Measurements from ENCODE around the gene SP7.
"Not testable (repeated sequence)": the region's sequence is repeated elsewhere in the genome, so short reads cannot be mapped to it uniquely, and the experiment has no call there.

SP7 gene
- 0 to 0.12 (median 0) reads per million in 9 experiments for total RNA-seq

DNA sequence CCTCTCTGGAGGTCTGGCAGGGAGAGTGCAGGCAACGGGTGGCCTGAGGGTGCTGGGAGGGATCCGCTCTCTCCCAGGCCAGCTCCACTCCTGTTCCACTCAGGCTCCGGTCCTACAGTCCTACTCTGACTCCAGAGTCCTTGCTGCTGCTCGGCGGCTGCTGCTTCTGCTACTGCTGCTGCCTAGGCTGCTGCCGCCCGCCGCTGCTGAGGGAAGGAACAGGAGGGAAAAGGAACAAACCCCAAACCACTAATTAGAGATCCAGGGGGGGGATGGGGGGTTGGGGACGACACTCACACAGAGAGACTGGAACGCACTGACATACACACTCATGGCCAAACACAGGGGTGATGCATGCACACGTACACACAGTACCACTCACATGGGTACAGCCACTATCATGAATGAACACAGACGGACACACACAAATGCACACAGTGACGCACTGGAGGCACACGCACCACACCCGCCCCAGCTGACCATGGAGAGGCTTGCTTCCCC lies at the start of gene SP7:
Gene SP7, minus strand, starts transcription at position 174 of the 501 bp plus-strand sequence. CDS start 708 bp downstream, outside the sequence.
- Mint-ChIP-seq H3K4me3 (no peak within 1 kb of the TSS), H3K27me3 (peaks cover 37 to 88% of the 10 kb centered on the region in 2 donors), H3K9me3 (no peaks in the 10 kb centered on the region), H3K27ac (peak within 1 kb of the TSS in 1 of 2 donors; percentile 18), H3K4me1 (ENCODE audit: low read depth in 2 of 2) (peaks cover 5 to 12% of the 10 kb centered on the region in 2 donors), H3K36me3 (ENCODE audit: insufficient read depth) (no peaks in the 10 kb centered on the region)
- peak; percentile 17 for ATAC-seq (replicated peaks)
- no peak for DNase-seq

DNA sequence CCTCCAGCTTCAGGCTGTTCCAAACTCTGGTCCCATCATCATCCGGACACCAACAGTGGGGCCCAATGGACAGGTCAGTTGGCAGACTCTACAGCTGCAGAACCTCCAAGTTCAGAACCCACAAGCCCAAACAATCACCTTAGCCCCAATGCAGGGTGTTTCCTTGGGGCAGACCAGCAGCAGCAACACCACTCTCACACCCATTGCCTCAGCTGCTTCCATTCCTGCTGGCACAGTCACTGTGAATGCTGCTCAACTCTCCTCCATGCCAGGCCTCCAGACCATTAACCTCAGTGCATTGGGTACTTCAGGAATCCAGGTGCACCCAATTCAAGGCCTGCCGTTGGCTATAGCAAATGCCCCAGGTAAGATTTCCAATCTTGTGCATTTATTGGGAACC lies 47.1 kb upstream of the SP7 start:
- ATAC-seq (replicated peaks) (no peak), DNase-seq (no peak)
- Mint-ChIP-seq H3K4me1 (ENCODE audit: low read depth in 2 of 2) (peaks cover 48 to 60% of the 10 kb centered on the region in 2 donors), H3K9me3 (no peaks in the 10 kb centered on the region), H3K27ac (peak overlapping the region in 1 of 2 donors; percentile 51), H3K27me3 (no peaks in the 10 kb centered on the region), H3K4me3 (peak overlapping the region; percentile 81 to 91), H3K36me3 (ENCODE audit: insufficient read depth) (peaks cover 71% of the 10 kb centered on the region)

DNA sequence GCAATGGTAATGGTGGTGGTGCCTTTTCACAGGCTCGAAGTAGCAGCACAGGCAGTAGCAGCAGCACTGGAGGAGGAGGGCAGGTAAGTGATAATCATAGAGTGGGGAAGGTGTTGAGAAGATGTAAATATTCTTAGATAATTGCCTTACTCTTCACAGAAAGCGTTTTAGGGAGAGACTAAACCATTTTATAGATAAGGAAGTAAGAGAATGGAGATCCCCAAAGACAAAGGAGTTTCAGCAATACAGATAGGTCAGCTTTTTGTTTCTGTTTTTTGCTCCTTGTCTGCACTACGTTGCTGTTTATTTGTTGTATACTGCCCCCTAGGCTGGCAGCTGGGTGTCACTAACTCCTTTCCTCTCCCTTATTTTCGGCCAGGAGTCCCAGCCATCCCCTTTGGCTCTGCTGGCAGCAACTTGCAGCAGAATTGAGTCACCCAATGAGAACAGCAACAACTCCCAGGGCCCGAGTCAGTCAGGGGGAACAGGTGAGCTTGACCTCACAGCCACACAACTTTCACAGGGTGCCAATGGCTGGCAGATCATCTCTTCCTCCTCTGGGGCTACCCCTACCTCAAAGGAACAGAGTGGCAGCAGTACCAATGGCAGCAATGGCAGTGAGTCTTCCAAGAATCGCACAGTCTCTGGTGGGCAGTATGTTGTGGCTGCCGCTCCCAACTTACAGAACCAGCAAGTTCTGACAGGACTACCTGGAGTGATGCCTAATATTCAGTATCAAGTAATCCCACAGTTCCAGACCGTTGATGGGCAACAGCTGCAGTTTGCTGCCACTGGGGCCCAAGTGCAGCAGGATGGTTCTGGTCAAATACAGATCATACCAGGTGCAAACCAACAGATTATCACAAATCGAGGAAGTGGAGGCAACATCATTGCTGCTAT lies 45.8 kb upstream of the SP7 start:
- DNase-seq (peak; percentile 33 to 46 (median 43)), ATAC-seq (replicated peaks) (no peak)
- Mint-ChIP-seq H3K4me3 (peak overlapping the region; percentile 81 to 91), H3K36me3 (ENCODE audit: insufficient read depth) (peaks cover 60% of the 10 kb centered on the region), H3K9me3 (no peaks in the 10 kb centered on the region), H3K27ac (peak overlapping the region; percentile 44 to 75), H3K27me3 (no peaks in the 10 kb centered on the region), H3K4me1 (ENCODE audit: low read depth in 2 of 2) (peaks cover 37 to 49% of the 10 kb centered on the region in 2 donors)

DNA sequence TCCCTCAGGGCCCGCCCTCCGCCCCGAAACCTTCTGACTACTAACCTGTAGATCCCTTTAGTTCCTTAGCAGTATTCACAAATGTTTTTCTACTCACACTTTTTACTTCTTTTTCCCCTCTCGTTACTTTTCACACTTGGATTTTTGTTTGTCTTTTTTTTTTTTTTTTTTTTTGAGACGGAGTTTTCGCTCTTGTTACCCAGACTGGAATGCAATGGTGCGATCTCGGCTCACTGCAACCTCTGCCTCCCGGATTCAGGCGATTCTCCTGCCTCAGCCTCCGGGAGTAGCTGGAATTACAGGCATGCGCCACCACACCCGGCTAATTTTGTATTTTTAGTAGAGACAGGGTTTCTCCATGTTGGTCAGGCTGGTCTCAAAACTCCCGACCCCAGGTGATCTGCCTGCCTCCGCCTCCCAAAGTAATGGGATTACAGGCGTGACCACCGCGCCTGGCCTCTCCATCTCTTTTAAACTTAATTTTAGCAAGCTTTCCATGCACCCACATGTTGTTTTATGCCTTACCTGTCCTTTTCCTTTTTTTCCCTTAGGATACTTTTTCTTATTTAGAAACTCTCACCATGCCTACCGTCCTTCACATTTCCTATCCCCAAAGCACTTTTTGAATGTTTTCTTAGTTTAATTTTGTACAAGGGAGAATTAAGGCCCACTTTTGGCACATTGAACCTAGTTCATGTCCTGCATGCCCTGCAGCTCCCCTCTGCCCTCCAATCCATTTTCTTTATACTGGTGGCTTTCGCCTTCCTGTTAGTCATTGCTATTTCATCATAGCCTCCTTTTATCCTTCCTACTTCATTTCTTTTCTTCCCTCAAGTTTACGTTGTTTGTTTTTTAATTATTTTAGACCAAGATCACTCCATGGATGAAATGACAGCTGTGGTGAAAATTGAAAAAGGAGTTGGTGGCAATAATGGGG lies 44.9 kb upstream of the SP7 start:
- Mint-ChIP-seq H3K27me3 (no peaks in the 10 kb centered on the region), H3K36me3 (ENCODE audit: insufficient read depth) (peaks cover 51% of the 10 kb centered on the region), H3K4me3 (peak overlapping the region; percentile 81 to 91), H3K9me3 (no peaks in the 10 kb centered on the region), H3K27ac (peak overlapping the region; percentile 44 to 75), H3K4me1 (ENCODE audit: low read depth in 2 of 2) (peaks cover 31 to 42% of the 10 kb centered on the region in 2 donors)
- ATAC-seq (replicated peaks) = no peak
- DNase-seq = no peak

DNA sequence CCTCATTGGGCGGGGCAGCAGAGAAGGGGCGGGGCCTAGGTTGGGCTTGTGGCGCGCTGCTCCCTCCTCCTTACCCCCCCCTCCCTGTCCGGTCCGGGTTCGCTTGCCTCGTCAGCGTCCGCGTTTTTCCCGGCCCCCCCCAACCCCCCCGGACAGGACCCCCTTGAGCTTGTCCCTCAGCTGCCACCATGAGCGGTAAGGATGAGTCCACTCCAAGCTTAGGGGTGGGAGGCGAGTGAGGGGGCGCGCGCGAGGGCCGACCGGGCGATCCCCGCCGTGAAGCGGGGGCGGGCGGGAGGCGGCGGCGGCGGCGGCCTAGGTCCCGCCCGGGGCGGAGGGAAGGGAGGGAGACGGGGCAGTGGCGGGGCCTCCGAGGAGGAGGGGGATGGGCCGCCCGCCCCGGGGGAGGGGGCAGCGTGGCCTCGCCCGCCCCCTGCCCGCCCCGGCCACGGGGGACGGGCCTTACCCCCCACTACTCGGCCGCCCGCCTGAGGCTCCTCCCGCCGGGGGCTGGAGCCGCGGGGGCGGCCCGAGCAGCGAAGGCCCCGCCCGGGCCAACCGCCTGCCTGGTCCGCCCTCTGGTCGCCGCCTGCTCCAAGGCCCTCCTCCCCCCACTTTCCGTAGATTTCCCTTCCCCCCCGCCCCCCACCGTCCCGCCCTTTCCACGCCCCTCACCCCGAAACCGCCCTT lies 44.1 kb upstream of the SP7 start, which contains the start of gene SP1:
Gene SP1, plus strand, starts transcription at position 73 of the 690 bp plus-strand sequence. Its CDS starts 116 bp downstream, at position 189.
- peaks cover 46% of the 10 kb centered on the region for H3K36me3 Mint-ChIP-seq (ENCODE audit: insufficient read depth)
- peak; percentile 99 to 100 (median 99) for DNase-seq
- no peaks in the 10 kb centered on the region for H3K9me3 Mint-ChIP-seq
- H3K27me3 Mint-ChIP-seq = no peaks in the 10 kb centered on the region
- H3K4me3 Mint-ChIP-seq = peak within 1 kb of the TSS; percentile 81 to 91
- peaks cover 28 to 39% of the 10 kb centered on the region in 2 donors for H3K4me1 Mint-ChIP-seq (ENCODE audit: low read depth in 2 of 2)
- peak; percentile 47 for ATAC-seq (replicated peaks)
- H3K27ac Mint-ChIP-seq = peak within 1 kb of the TSS in 1 of 2 donors; percentile 75

DNA sequence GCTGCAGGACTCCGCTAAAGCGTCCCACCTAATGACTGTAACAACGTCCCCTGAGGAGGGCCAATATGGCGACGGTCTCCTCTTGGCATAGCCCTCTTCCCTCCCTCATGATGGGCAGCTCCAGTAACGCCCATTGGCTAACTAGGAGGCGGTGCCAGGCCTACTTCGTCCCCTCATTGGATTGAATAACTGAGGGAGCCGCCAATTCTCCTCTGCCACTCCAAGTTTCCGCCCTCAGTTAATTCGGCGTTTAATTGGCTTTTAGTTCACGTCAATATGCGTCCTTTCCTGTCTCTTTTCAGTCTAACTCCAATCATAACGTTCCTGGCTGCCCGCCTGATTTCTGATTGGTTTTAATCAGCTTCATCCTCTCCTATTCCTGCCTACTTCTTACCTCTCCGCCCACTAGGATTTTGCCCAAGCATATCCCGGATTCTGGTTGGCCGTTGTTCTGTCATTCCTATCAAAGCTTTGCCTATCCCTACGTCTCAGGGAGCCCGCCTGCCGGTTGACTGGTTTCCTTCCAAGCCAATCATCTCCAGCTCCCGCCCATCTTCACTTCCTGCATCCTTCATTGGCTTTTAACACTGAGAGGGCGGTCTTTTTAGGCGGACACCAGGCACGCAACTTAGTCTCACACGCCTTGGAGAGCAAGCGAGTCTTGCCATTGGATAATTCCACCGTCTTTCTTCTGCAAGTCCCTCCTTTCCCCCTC lies 43.4 kb upstream of the SP7 start:
- Mint-ChIP-seq H3K36me3 (ENCODE audit: insufficient read depth) (peaks cover 39% of the 10 kb centered on the region), H3K4me1 (ENCODE audit: low read depth in 2 of 2) (peaks cover 28 to 37% of the 10 kb centered on the region in 2 donors), H3K4me3 (no peak overlapping the region), H3K9me3 (no peaks in the 10 kb centered on the region), H3K27ac (no peak overlapping the region), H3K27me3 (no peaks in the 10 kb centered on the region)
- peak in 1 of 3 experiments; percentile 85 for DNase-seq
- peak; percentile 74 for ATAC-seq (replicated peaks)

DNA sequence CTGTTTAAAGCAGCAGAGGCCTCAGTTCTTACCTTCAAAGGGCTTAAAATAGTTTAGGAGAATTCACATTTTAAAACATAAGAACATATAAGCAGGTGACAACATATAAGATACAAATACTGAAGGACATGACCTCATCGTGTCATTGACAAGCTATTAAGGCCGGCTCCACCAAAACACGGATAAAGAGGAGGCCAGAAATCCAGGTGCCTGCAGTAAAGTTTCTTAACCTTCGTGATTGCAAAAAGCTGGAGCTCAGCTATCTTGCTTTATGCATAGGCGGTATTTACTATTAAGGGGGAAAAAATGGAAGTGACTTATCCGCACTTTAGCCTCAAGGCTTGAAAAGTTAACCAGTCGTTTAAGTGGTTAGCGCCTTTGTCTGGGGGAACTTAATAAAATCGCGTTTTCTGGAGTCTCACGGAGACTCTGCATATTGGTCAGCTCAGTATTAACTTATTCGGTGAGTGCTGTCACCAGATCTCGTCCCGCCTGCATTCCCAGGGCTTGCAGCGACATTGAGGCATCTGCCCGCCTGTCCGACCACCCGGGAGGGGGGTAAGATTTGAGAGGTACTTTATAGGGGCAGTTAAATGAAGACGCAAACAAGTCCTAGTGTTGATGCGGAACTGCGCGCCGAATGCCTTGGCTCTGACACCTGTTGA lies 42.7 kb upstream of the SP7 start:
- H3K9me3 Mint-ChIP-seq = no peaks in the 10 kb centered on the region
- peaks cover 26 to 32% of the 10 kb centered on the region in 2 donors for H3K4me1 Mint-ChIP-seq (ENCODE audit: low read depth in 2 of 2)
- no peak overlapping the region for H3K4me3 Mint-ChIP-seq
- no peak overlapping the region for H3K27ac Mint-ChIP-seq
- ATAC-seq (replicated peaks) = no peak
- no peaks in the 10 kb centered on the region for H3K27me3 Mint-ChIP-seq
- no peak for DNase-seq
- H3K36me3 Mint-ChIP-seq (ENCODE audit: insufficient read depth) = peaks cover 32% of the 10 kb centered on the region

DNA sequence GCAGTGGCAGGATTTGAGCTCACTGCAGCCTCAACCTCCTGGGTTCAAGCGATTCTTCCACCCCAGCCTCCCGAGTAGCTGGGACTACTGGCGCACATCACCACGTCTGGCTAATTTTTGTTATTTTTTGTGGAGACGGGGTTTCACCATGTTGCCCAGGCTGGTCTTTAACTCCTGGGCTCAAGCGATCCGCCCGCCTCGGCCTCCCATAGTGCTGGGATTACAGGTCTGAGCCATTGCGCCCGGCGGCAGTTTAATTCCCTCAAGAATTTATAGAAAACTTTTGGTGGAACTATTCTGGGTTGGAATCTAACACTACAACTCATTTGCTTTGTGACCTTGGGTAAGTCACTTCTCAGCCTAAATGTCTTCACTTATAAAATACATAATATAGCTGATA lies 42.1 kb upstream of the SP7 start:
- no peak for DNase-seq
- H3K4me1 Mint-ChIP-seq (ENCODE audit: low read depth in 2 of 2) = peaks cover 22 to 27% of the 10 kb centered on the region in 2 donors
- H3K4me3 Mint-ChIP-seq = no peak overlapping the region
- H3K27ac Mint-ChIP-seq = no peak overlapping the region
- H3K36me3 Mint-ChIP-seq (ENCODE audit: insufficient read depth) = peaks cover 26% of the 10 kb centered on the region
- H3K27me3 Mint-ChIP-seq = no peaks in the 10 kb centered on the region
- no peak for ATAC-seq (replicated peaks)
- no peaks in the 10 kb centered on the region for H3K9me3 Mint-ChIP-seq

DNA sequence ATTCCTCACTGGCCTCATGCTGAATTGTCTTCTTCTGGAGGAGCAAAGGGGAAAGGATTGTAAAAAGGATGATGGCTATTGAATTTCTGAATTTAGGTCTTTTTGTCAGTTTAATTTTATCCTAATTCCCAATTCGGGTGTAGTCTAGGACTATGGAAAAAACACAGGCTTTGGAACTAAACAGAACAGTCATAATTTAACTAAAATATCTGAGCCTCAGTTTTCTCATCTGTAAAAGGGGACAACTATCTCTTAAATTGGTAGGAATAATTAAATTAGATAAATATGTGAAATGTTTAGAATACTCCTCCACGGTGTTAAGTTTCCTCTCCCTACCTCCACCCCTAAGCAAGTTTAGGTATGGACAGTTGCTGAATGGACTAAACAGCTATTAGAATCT lies 40.6 kb upstream of the SP7 start:
- ATAC-seq (replicated peaks) = no peak
- Mint-ChIP-seq H3K36me3 (ENCODE audit: insufficient read depth) (peaks cover 15% of the 10 kb centered on the region), H3K4me1 (ENCODE audit: low read depth in 2 of 2) (peaks cover 14 to 17% of the 10 kb centered on the region in 2 donors), H3K4me3 (no peak overlapping the region), H3K27ac (no peak overlapping the region), H3K27me3 (no peaks in the 10 kb centered on the region), H3K9me3 (no peaks in the 10 kb centered on the region)
- DNase-seq = no peak

DNA sequence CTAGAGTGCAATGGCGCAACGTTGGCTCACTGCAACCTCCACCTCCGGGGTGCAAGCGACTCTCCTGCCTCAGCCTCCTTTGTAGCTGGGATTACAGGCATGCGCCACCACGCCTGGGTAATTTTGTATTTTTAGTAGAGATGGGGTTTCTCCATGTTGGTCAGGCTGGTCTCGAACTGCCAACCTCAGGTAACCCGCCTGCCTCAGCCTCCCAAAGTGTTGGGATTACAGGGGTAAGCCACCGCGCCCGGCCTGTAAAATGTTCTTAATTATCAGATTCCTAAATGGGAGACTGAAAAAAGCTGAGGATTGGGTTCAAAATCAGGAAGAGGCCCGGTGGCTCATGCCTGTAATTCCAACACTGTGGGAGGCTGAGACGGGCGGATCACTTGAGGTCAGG lies 38.1 kb upstream of the SP7 start:
- not testable (repeated sequence) for DNase-seq; ATAC-seq (replicated peaks); H3K27me3 Mint-ChIP-seq; H3K27ac Mint-ChIP-seq; H3K4me3 Mint-ChIP-seq; H3K9me3 Mint-ChIP-seq
- peaks cover 11% of the 10 kb centered on the region for H3K36me3 Mint-ChIP-seq (ENCODE audit: insufficient read depth)
- peaks cover 14 to 17% of the 10 kb centered on the region in 2 donors for H3K4me1 Mint-ChIP-seq (ENCODE audit: low read depth in 2 of 2)

DNA sequence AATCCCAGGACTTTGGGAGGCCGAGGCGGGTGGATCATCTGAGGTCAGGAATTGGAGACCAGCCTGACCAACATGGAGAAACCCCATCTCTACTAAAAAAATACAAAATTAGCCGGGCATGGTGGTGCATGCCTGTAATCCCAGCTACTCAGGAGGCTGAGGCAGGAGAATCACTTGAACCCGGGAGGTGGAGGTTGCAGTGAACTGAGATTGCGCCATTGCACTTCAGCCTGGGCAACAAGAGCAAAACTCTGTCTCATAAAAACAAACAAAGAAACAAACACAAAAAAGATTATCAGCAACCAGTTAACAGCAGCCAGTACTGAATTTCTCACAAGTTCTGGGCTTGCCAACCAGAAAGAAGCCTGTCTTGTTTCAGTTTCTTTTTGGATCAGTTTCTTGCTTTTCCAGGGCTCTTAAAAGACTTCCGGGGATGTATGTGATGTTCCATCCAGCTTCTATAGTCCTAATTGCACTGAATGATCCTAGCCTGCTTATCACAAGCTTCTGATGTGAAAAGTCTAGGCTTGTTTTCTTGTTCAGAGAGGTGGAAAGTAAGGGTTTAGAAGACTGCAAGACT lies 37.5 kb upstream of the SP7 start:
- Mint-ChIP-seq H3K4me1 (ENCODE audit: low read depth in 2 of 2) (peaks cover 14 to 17% of the 10 kb centered on the region in 2 donors), H3K36me3 (ENCODE audit: insufficient read depth) (peaks cover 11% of the 10 kb centered on the region), H3K27ac (peak overlapping the region; percentile 19 to 32)
- not testable (repeated sequence) for ATAC-seq (replicated peaks); H3K4me3 Mint-ChIP-seq; H3K27me3 Mint-ChIP-seq; DNase-seq; H3K9me3 Mint-ChIP-seq

Measured in effector memory CD8-positive, alpha-beta T cell (primary cell).